IMR-90 (cell line): ENCODE data around the gene AGXT. TPM values are rescaled to one million over a fixed set of nuclear protein-coding genes. Genes with fewer than 3 reads are reported as not detected.

Source experiments
- ATAC-seq: fragments of 200-7000 bp; cut with Tn5 transposase; 2 replicates; pipeline ENCODE4 v1.9.1; 2020; ENCODE audit warnings: low read depth, mild to moderate bottlenecking, moderate library complexity
- BruUV-seq: library from RNA; stranded (reverse); fragments of 400-500 nt; replicated peaks from 2 replicates; lab custom pipeline; 2021; lab: Mats Ljungman, UMichigan
- CTCF ChIA-PET: fragments of 300-600 bp; formaldehyde crosslinking; extraction: SDS; loops from one replicate; lab custom pipeline; 2021; ENCODE audit warnings: antibody characterized with exemption; lab: Yijun Ruan, JAX
- POLR2A ChIA-PET: fragments of 300-600 bp; sonication (Branson Sonifier 250); formaldehyde crosslinking; loops from one replicate; lab custom pipeline; 2022; ENCODE audit warnings: antibody characterized with exemption; ENCODE audit not compliant: unreplicated experiment; lab: Charles Lee
- DNase-seq: peaks from one replicate; pipeline ENCODE4 v3.0.0; 2013
- H2AFZ ChIP-seq: replicated peaks from 2 replicates; pipeline ENCODE3; 2013; ENCODE audit warnings: low read length, mild to moderate bottlenecking; ENCODE audit not compliant: poor library complexity
- H2AK5ac ChIP-seq: 2 replicates; pipeline ENCODE4 v1.6.1; 2013; ENCODE audit warnings: low read depth, low read length, inconsistent platforms
- H2AK9ac ChIP-seq: replicated peaks from 2 replicates; pipeline ENCODE3; 2013; ENCODE audit warnings: mild to moderate bottlenecking, low read depth, low read length, moderate library complexity; ENCODE audit not compliant: poor library complexity
- H2BK120ac ChIP-seq: 2 replicates; pipeline ENCODE4 v1.6.1; 2013; ENCODE audit warnings: low read depth, low read length, inconsistent platforms
- H2BK15ac ChIP-seq: 3 replicates; pipeline ENCODE4 v1.6.1; 2013; ENCODE audit warnings: low read depth, low read length, inconsistent platforms
- H2BK20ac ChIP-seq: 2 replicates; pipeline ENCODE4 v1.6.1; 2013; ENCODE audit warnings: low read depth, mild to moderate bottlenecking, inconsistent platforms, low read length, moderate library complexity
- H2BK5ac ChIP-seq: 2 replicates; pipeline ENCODE4 v1.6.1; 2013; ENCODE audit warnings: mild to moderate bottlenecking, low read depth, low read length, inconsistent platforms; ENCODE audit not compliant: poor library complexity, severe bottlenecking
- H3K14ac ChIP-seq: replicated peaks from 2 replicates; pipeline ENCODE4 v1.6.1; 2013; ENCODE audit warnings: low read depth, low read length, inconsistent platforms
- H3K18ac ChIP-seq: 2 replicates; pipeline ENCODE4 v1.6.1; 2013; ENCODE audit warnings: low read depth, low read length, control low read depth
- H3K23ac ChIP-seq: 2 replicates; pipeline ENCODE4 v1.6.1; 2013; ENCODE audit warnings: low read depth, low read length, inconsistent platforms
- H3K27ac ChIP-seq: 2 replicates; pipeline ENCODE4 v1.5.1; 2013; ENCODE audit warnings: mild to moderate bottlenecking, control low read depth, low read length; ENCODE audit not compliant: insufficient read depth
- H3K27me3 ChIP-seq: 2 replicates; pipeline ENCODE4 v1.6.1; 2013; ENCODE audit warnings: low read length; ENCODE audit not compliant: control insufficient read depth, insufficient read depth
- H3K36me3 ChIP-seq: 2 replicates; pipeline ENCODE4 v1.6.1; 2013; ENCODE audit warnings: low read length, mixed read lengths; ENCODE audit not compliant: control insufficient read depth, insufficient read depth
- H3K4ac ChIP-seq: 2 replicates; pipeline ENCODE4 v1.6.1; 2013; ENCODE audit warnings: low read depth, low read length, inconsistent platforms
- H3K4me1 ChIP-seq: 2 replicates; pipeline ENCODE4 v1.6.1; 2013; ENCODE audit warnings: low read length, mixed read lengths; ENCODE audit not compliant: control insufficient read depth, insufficient read depth
- H3K4me2 ChIP-seq: 2 replicates; pipeline ENCODE4 v1.6.1; 2013; ENCODE audit warnings: low read depth, mild to moderate bottlenecking, control low read depth, low read length, moderate library complexity
- H3K4me3 ChIP-seq: 2 replicates; pipeline ENCODE4 v1.5.1; 2013; ENCODE audit warnings: low read depth, mild to moderate bottlenecking, control low read depth, low read length, moderate library complexity; ENCODE audit not compliant: insufficient read depth
- H3K56ac ChIP-seq: 2 replicates; pipeline ENCODE4 v1.6.1; 2013; ENCODE audit warnings: low read length, inconsistent platforms; ENCODE audit not compliant: insufficient read depth; ENCODE audit errors: extremely low read depth
- H3K79me1 ChIP-seq, 2 experiments: 2 replicates each; pipeline ENCODE4 v1.6.1; 2013; ENCODE audit warnings: low read length in 2 of 2, inconsistent platforms in 1 of 2, low read depth in 1 of 2
- H3K9ac ChIP-seq: 2 replicates; pipeline ENCODE4 v1.6.1; 2013; ENCODE audit warnings: low read depth, low read length, control low read depth
- H3K9me1 ChIP-seq: 2 replicates; pipeline ENCODE4 v1.6.1; 2013; ENCODE audit warnings: low read length, inconsistent platforms; ENCODE audit not compliant: insufficient read depth
- H3K9me3 ChIP-seq: 2 replicates; pipeline ENCODE4 v1.6.1; 2013; ENCODE audit warnings: low read length; ENCODE audit not compliant: control insufficient read depth, insufficient read depth
- H4K20me1 ChIP-seq: 2 replicates; pipeline ENCODE4 v1.6.1; 2013; ENCODE audit warnings: low read length, inconsistent platforms; ENCODE audit not compliant: insufficient read depth
- H4K5ac ChIP-seq: 2 replicates; pipeline ENCODE4 v1.6.1; 2013; ENCODE audit warnings: mild to moderate bottlenecking, low read depth, low read length, control low read depth
- H4K8ac ChIP-seq, 2 experiments: 2 replicates each; pipeline ENCODE4 v1.6.1; 2013; ENCODE audit warnings: low read depth in 2 of 2, low read length in 2 of 2, control low read depth in 1 of 2, inconsistent platforms in 1 of 2
- H4K91ac ChIP-seq: 2 replicates; pipeline ENCODE4 v1.6.1; 2013; ENCODE audit warnings: low read depth, low read length, inconsistent platforms; ENCODE audit not compliant: insufficient read depth
- CEBPB ChIP-seq: IDR thresholded peaks from 2 replicates; pipeline ENCODE4 v1.6.1; 2012; ENCODE audit warnings: low read depth, low read length, improper control_type of control experiment
- ELK1 ChIP-seq: fragments of 150-350 bp; IDR thresholded peaks from 2 replicates; pipeline ENCODE4 v1.6.1; 2016; ENCODE audit warnings: low read depth, mild to moderate bottlenecking, low read length, moderate library complexity, borderline replicate concordance
- MAZ ChIP-seq: IDR thresholded peaks from 2 replicates; pipeline ENCODE4 v1.6.1; 2012; ENCODE audit warnings: low read depth, mild to moderate bottlenecking, low read length, improper control_type of control experiment, moderate library complexity, borderline replicate concordance
- POLR2A ChIP-seq: IDR thresholded peaks from 2 replicates; pipeline ENCODE4 v1.6.1; 2012; ENCODE audit warnings: mild to moderate bottlenecking, low read depth, low read length
- RCOR1 ChIP-seq: IDR thresholded peaks from 2 replicates; pipeline ENCODE4 v1.6.1; 2012; ENCODE audit warnings: mild to moderate bottlenecking, low read length, improper control_type of control experiment; ENCODE audit not compliant: insufficient replicate concordance
- RFX5 ChIP-seq: IDR thresholded peaks from 2 replicates; pipeline ENCODE4 v1.8.0; 2012; ENCODE audit warnings: low read depth, mild to moderate bottlenecking, low read length, moderate library complexity
- SMC3 ChIP-seq: fragments of 150-350 bp; IDR thresholded peaks from 2 replicates; pipeline ENCODE4 v1.6.1; 2016; ENCODE audit warnings: low read depth, mild to moderate bottlenecking, antibody characterized with exemption, low read length, moderate library complexity
- WGBS, 2 experiments: methylation state at CpG; one replicate each; pipeline versions ENCODE4 v1.1.5 to v1.1.7; 2013; ENCODE audit warnings: missing lambda C conversion rate in 2 of 2; ENCODE audit not compliant: insufficient read length in 1 of 2; ENCODE audit errors: extremely low coverage in 2 of 2; 5-methylcytosine and 5-hydroxymethylcytosine counted together
- dilution Hi-C: fragments of 300-500 bp; cut with HindIII; formaldehyde crosslinking; loops from one replicate; pipeline ENCODE4 v1.14.3; 2018; ENCODE audit warnings: low sequenced_read_pairs; ENCODE audit not compliant: unreplicated experiment
- in situ Hi-C: fragments of 300-500 bp; cut with MboI; formaldehyde crosslinking; loops from 3 replicates; pipeline ENCODE4 v1.14.3; 2019; ENCODE audit warnings: low sequenced_read_pairs, inconsistent platforms, mixed read lengths
- intact Hi-C: fragments of 100-400 bp; cut with micrococcal nuclease; formaldehyde crosslinking; loops from 2 replicates; pipeline ENCODE4 v1.10.0; 2022
- polyA plus RNA-seq, 3 experiments: library from polyadenylated mRNA; depleted of rRNA; stranded (reverse); fragments of >200 nt; gene quantifications; 2 replicates each; pipeline ENCODE4 v1.2.3, GENCODE V29; 2012; ENCODE audit warnings: low replicate concordance in 1 of 3
- total RNA-seq: library from RNA; depleted of rRNA; stranded (reverse); fragments of >200 nt; gene quantifications from 2 replicates; pipeline ENCODE4 v1.2.3, GENCODE V29; 2012
- TF ChIP-seq, protein P1 (sequence below): conservative IDR thresholded peaks from 2 replicates; pipeline ENCODE4 v1.5.1; 2012; ENCODE audit warnings: mild to moderate bottlenecking, low read depth, low read length, improper control_type of control experiment

The AGXT gene
- total and polyA plus RNA-seq, 2 of the 4 experiments (the other 2 are of a cell fraction) = not detected

GRCh38 chr2:240821429-240821778 lies 47.2 kb upstream of the AGXT start:
- Histone ChIP-seq H2AK5ac (no peak overlapping the region), H3K9ac (no peak overlapping the region), H4K91ac (no peak overlapping the region), H3K36me3 (no peaks in the 10 kb centered on the region), H3K14ac (no peak overlapping the region), H3K27me3 (peaks cover 74% of the 10 kb centered on the region), H4K20me1 (no peaks in the 10 kb centered on the region), H3K23ac (no peak overlapping the region), H2AK9ac (no peak overlapping the region), H2BK120ac (no peak overlapping the region), H3K4ac (no peak overlapping the region), H4K5ac (no peak overlapping the region), H3K79me1 (no peaks in the 10 kb centered on the region), H3K4me1 (no peaks in the 10 kb centered on the region), H2BK15ac (no peak overlapping the region), H2AFZ (no peak overlapping the region), H3K27ac (no peak overlapping the region), H3K4me3 (no peak overlapping the region), H3K9me3 (peaks cover 11% of the 10 kb centered on the region), H3K56ac (no peak overlapping the region), H3K4me2 (no peak overlapping the region), H3K9me1 (no peaks in the 10 kb centered on the region), H2BK5ac (no peak overlapping the region), H3K18ac (no peak overlapping the region), H4K8ac (no peak overlapping the region), H2BK20ac (no peak overlapping the region)
- WGBS, 2 experiments = no CpG with 5 or more reads among the region's 7 CpGs
- ChIA-PET POLR2A (no interaction called here), CTCF (no interaction called here)
- intact Hi-C loops = no loop called here
- no peak for TF ChIP-seq MAZ
- no peak for TF ChIP-seq POLR2A
- TF ChIP-seq RFX5 = no peak
- TF ChIP-seq, protein P1, sequence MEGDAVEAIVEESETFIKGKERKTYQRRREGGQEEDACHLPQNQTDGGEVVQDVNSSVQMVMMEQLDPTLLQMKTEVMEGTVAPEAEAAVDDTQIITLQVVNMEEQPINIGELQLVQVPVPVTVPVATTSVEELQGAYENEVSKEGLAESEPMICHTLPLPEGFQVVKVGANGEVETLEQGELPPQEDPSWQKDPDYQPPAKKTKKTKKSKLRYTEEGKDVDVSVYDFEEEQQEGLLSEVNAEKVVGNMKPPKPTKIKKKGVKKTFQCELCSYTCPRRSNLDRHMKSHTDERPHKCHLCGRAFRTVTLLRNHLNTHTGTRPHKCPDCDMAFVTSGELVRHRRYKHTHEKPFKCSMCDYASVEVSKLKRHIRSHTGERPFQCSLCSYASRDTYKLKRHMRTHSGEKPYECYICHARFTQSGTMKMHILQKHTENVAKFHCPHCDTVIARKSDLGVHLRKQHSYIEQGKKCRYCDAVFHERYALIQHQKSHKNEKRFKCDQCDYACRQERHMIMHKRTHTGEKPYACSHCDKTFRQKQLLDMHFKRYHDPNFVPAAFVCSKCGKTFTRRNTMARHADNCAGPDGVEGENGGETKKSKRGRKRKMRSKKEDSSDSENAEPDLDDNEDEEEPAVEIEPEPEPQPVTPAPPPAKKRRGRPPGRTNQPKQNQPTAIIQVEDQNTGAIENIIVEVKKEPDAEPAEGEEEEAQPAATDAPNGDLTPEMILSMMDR = no peak
- no peak for TF ChIP-seq RCOR1
- TF ChIP-seq CEBPB = no peak
- no peak for TF ChIP-seq SMC3
- TF ChIP-seq ELK1 = no peak
- in situ Hi-C loops = no loop called here
- dilution Hi-C loops = no loop called here
- ATAC-seq (no peak), DNase-seq (no peak)
- BruUV-seq = no TSS peak
